Mesenteric fat pad (tissue), 1 donor: ENCODE results near the gene ZC3H11A. TPM values are rescaled to one million over a fixed set of nuclear protein-coding genes. Genes with fewer than 3 reads are reported as not detected.

Source experiments
- DNase-seq: peaks from one replicate; pipeline ENCODE4 v3.0.0-alpha.2; 2020; ENCODE audit warnings: low spot score
- total RNA-seq: library from RNA; stranded (reverse); fragmentation: NEBNext Ultra II Directional; extraction: Animal tissue kit (Norgen Biotek cat#: 25700); gene quantifications from one replicate; pipeline ENCODE4 v1.2.1, GENCODE V29; 2021
- donor health status: DM: yes; HTN: yes; CAD: no.

ZC3H11A gene
- total RNA-seq, 1 donor from 2014 or later: 59.3 TPM

- DNase-seq: no peak
Observed at GRCh38 chr1:203840208-203840808, 44.9 kb downstream of the ZC3H11A start.

GRCh38 chr1:203842559-203842876, 47.1 kb downstream of the ZC3H11A start:
- DNase-seq: no peak

- DNase-seq: no peak
Observed at GRCh38 chr1:203843435-203843834, 48.0 kb downstream of the ZC3H11A start.

Other genes starting within 250 kb of the ZC3H11A start
- gene ATP2B4, start 168.8 kb upstream of the ZC3H11A start, total RNA-seq: 122 TPM
- 1.3 TPM for gene LAX1, start 30.4 kb upstream of the ZC3H11A start, total RNA-seq
- 44.8 TPM for gene ZBED6, start within 50 bp of the ZC3H11A start, total RNA-seq
- 91.5 TPM for gene SNRPE, start 66.0 kb downstream of the ZC3H11A start, total RNA-seq